AG20443 (cell line): Measurements from ENCODE around the gene MYH6.

ENCODE experiments used
- DNase-seq: peaks from one replicate; pipeline ENCODE4 v3.0.0; 2012; ENCODE audit warnings: low spot score, mixed read lengths

Gene MYH6

GRCh38 chr14:23355871-23356435 is 52.1 kb downstream of the MYH6 start:
- no peak for DNase-seq

GRCh38 chr14:23354990-23355389 is 53.1 kb downstream of the MYH6 start:
- DNase-seq = no peak

- no peak for DNase-seq
Measured at GRCh38 chr14:23353433-23353780, 54.7 kb downstream of the MYH6 start.

GRCh38 chr14:23352506-23353432 is 55.3 kb downstream of the MYH6 start, which contains the start of gene SLC22A17:
SLC22A17 (minus strand) TSS chr14:23352887.
- DNase-seq = peak; percentile 95

- DNase-seq = peak; percentile 50
Measured at GRCh38 chr14:23351681-23352505, 56.2 kb downstream of the MYH6 start.

GRCh38 chr14:23349156-23349845 is 58.8 kb downstream of the MYH6 start:
- DNase-seq = no peak

GRCh38 chr14:23348297-23348655 is 59.8 kb downstream of the MYH6 start:
- no peak for DNase-seq

GRCh38 chr14:23347406-23348296 is 60.4 kb downstream of the MYH6 start:
- DNase-seq = no peak

GRCh38 chr14:23346693-23347405 is 61.2 kb downstream of the MYH6 start:
- DNase-seq = no peak

- no peak for DNase-seq
Measured at GRCh38 chr14:23345987-23346692, 61.9 kb downstream of the MYH6 start.

- no peak for DNase-seq
Measured at GRCh38 chr14:23344481-23344880, 63.6 kb downstream of the MYH6 start.

GRCh38 chr14:23339506-23340268 is 68.4 kb downstream of the MYH6 start:
- DNase-seq = no peak

- DNase-seq = no peak
Measured at GRCh38 chr14:23335623-23336022, 72.5 kb downstream of the MYH6 start.
